Panc1 (cell line): ENCODE measurements around the gene CCDC90B.

ENCODE experiments used
- SIN3A ChIP-seq: IDR thresholded peaks from 2 replicates; pipeline ENCODE4 v1.6.1; 2012; ENCODE audit warnings: low read depth, mild to moderate bottlenecking, low read length, moderate library complexity, borderline replicate concordance; ENCODE audit not compliant: insufficient read depth
- TCF7L2 ChIP-seq: IDR thresholded peaks from 2 replicates; pipeline ENCODE4 v1.6.1; 2011; ENCODE audit warnings: mild to moderate bottlenecking, low read depth, low read length, inconsistent platforms
- TF ChIP-seq, protein P1 (sequence below): fragments of 450-650 bp; IDR thresholded peaks from 2 replicates; pipeline ENCODE4 v1.5.1; 2017; ENCODE audit warnings: mild to moderate bottlenecking

DNA sequence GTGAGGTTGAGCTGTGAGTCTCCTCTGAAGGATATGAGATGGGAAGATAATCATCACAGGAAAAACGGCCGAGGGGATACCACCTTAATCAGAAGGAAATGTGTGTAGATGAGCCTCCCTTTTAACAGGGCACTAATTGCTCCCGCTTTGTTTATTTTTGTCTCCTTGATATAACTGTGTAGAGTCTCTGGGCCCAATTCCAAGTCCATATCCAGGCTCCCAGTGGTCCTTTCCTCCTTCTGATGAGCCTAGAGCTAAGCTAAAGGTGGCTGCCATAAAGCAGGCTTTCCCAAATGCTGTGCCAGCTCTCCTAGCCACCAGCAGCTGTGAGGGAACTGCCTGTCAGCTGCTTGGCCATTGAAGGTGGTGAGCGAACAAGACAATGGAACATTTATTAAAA, 17.1 kb upstream of the CCDC90B start:
- TF ChIP-seq, protein P1, sequence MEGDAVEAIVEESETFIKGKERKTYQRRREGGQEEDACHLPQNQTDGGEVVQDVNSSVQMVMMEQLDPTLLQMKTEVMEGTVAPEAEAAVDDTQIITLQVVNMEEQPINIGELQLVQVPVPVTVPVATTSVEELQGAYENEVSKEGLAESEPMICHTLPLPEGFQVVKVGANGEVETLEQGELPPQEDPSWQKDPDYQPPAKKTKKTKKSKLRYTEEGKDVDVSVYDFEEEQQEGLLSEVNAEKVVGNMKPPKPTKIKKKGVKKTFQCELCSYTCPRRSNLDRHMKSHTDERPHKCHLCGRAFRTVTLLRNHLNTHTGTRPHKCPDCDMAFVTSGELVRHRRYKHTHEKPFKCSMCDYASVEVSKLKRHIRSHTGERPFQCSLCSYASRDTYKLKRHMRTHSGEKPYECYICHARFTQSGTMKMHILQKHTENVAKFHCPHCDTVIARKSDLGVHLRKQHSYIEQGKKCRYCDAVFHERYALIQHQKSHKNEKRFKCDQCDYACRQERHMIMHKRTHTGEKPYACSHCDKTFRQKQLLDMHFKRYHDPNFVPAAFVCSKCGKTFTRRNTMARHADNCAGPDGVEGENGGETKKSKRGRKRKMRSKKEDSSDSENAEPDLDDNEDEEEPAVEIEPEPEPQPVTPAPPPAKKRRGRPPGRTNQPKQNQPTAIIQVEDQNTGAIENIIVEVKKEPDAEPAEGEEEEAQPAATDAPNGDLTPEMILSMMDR: no peak
- TF ChIP-seq SIN3A (no peak), TCF7L2 (no peak)
